ENCODE data around the gene TPPP2. TPM values are rescaled to one million over a fixed set of nuclear protein-coding genes. Genes with fewer than 3 reads are reported as not detected.

The TPPP2 gene
- total RNA-seq, 1 donor from 2014 or later = not detected

DNA sequence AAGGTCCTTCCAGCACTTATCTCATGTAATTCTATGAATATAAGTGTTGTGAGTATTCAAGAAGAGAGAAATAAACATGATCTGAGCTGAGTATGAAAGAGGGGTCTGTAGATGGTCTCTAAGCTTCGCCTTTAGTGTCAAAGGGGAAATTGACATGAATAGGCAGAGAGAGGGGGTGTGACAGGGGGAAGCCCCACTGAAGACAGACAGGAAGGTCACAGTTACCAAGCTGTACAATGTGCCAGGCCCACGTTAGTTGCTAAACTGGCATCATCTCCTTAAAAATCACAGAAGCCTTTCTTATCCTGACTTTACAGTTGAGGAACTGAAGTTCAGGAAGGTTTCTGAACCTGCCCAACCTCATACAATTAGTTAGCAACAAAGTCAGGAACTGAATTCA, 47.7 kb downstream of the TPPP2 start:
- FAIRE-seq = no peak

DNA sequence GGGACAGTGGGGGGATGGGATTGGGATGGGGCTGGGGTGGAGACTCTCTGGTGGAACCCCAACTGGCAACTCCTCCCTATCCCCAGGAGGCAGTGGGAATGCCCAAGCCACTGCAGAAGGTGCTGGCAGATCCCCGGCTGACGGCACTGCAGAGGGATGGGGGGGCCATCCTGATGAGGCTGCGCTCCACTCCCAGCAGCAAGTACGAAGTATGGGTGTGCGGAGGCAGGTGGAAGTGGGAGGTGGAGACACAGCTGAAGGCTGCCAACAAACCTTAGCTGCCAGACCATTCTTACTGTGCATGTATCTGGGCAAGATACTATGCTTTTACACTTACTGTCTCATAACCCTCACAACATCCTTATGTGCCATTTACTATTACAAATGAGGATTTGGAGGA, 48.3 kb downstream of the TPPP2 start:
- Histone ChIP-seq H3K27me3 (ENCODE audit: control insufficient read depth, insufficient read depth, low read length) (no peaks in the 10 kb centered on the region), H3K36me3 (ENCODE audit: control insufficient read depth, insufficient read depth, low read length) (peaks cover 1% of the 10 kb centered on the region), H3K4me3 (ENCODE audit: low read depth, low read length) (no peak overlapping the region)
- TF ChIP-seq, protein P1, sequence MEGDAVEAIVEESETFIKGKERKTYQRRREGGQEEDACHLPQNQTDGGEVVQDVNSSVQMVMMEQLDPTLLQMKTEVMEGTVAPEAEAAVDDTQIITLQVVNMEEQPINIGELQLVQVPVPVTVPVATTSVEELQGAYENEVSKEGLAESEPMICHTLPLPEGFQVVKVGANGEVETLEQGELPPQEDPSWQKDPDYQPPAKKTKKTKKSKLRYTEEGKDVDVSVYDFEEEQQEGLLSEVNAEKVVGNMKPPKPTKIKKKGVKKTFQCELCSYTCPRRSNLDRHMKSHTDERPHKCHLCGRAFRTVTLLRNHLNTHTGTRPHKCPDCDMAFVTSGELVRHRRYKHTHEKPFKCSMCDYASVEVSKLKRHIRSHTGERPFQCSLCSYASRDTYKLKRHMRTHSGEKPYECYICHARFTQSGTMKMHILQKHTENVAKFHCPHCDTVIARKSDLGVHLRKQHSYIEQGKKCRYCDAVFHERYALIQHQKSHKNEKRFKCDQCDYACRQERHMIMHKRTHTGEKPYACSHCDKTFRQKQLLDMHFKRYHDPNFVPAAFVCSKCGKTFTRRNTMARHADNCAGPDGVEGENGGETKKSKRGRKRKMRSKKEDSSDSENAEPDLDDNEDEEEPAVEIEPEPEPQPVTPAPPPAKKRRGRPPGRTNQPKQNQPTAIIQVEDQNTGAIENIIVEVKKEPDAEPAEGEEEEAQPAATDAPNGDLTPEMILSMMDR (IDR thresholded peaks at IDR 0.05; ENCODE audit: insufficient read depth, low read length, severe bottlenecking) = no peak
- DNase-seq (ENCODE audit: low read depth) = no peak
- FAIRE-seq = peak; percentile 7

More for the DNA sequence above, 47.7 kb downstream of the TPPP2 start:
- H3K36me3 ChIP-seq (ENCODE audit: control insufficient read depth, insufficient read depth, low read length) = peaks cover 1% of the 10 kb centered on the region
- TF ChIP-seq, protein P1 (IDR thresholded peaks at IDR 0.05; ENCODE audit: insufficient read depth, low read length, severe bottlenecking) = no peak
- no peaks in the 10 kb centered on the region for H3K27me3 ChIP-seq (ENCODE audit: control insufficient read depth, insufficient read depth, low read length)
- no peak overlapping the region for H3K4me3 ChIP-seq (ENCODE audit: low read depth, low read length)
- no peak for DNase-seq (ENCODE audit: low read depth)

DNA sequence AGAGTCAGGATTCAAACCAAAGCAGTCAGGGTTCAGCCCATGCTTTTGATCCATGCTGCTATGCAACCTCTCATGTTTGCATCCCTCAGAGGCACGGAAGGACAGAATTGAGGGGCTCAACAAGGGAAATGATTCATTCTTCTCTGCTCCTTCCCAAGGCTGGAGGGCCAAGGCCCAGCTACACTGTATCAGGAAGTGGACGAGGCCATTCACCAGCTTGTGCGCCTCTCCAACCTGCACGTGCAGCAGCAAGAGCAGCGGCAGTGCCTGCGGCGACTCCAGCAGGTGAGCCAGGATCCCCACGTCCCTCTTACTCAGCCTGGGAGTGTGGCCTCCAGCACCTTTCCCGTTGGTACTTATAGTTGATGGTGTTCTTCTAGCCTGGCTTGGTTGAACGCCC, 48.7 kb downstream of the TPPP2 start:
- DNase-seq (ENCODE audit: low read depth) = no peak
- Histone ChIP-seq H3K4me3 (ENCODE audit: low read depth, low read length) (no peak overlapping the region), H3K36me3 (ENCODE audit: control insufficient read depth, insufficient read depth, low read length) (peaks cover 1% of the 10 kb centered on the region), H3K27me3 (ENCODE audit: control insufficient read depth, insufficient read depth, low read length) (no peaks in the 10 kb centered on the region)
- FAIRE-seq = no peak
- TF ChIP-seq, protein P1 (IDR thresholded peaks at IDR 0.05; ENCODE audit: insufficient read depth, low read length, severe bottlenecking) = no peak

DNA sequence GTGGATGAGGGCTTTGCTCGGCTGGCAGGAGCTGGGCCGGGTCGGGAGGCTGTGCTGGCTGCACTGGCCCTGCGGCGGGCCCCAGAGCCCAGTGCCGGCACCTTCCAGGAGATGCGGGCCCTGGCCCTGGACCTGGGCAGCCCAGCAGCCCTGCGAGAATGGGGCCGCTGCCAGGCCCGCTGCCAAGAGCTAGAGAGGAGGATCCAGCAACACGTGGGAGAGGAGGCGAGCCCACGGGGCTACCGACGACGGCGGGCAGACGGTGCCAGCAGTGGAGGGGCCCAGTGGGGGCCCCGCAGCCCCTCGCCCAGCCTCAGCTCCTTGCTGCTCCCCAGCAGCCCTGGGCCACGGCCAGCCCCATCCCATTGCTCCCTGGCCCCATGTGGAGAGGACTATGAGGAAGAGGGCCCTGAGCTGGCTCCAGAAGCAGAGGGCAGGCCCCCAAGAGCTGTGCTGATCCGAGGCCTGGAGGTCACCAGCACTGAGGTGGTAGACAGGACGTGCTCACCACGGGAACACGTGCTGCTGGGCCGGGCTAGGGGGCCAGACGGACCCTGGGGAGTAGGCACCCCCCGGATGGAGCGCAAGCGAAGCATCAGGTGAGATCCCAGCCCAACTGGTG, 51.6 kb downstream of the TPPP2 start:
- H3K36me3 ChIP-seq (ENCODE audit: control insufficient read depth, insufficient read depth, low read length) = peaks cover 1% of the 10 kb centered on the region
- FAIRE-seq = no peak
- H3K27me3 ChIP-seq (ENCODE audit: control insufficient read depth, insufficient read depth, low read length) = no peaks in the 10 kb centered on the region
- TF ChIP-seq, protein P1 (IDR thresholded peaks at IDR 0.05; ENCODE audit: insufficient read depth, low read length, severe bottlenecking) = no peak
- no peak for DNase-seq (ENCODE audit: low read depth)
- H3K4me3 ChIP-seq (ENCODE audit: low read depth, low read length) = no peak overlapping the region

Other genes starting within 250 kb of the TPPP2 start
- gene RNASE6, start 248.9 kb upstream of the TPPP2 start, total RNA-seq = not detected in 2 replicates
- gene RNASE1, start 227.4 kb upstream of the TPPP2 start, total RNA-seq = not detected in 2 replicates
- not detected in 2 replicates for gene RNASE3, start 138.8 kb upstream of the TPPP2 start, total RNA-seq
- not detected in 2 replicates for gene RNASE2, start 74.7 kb upstream of the TPPP2 start, total RNA-seq
- 30.0 and 56.1 TPM in 2 replicates for gene METTL17, start 40.2 kb upstream of the TPPP2 start, total RNA-seq
- under 0.01 and 0.26 TPM in 2 replicates for gene SLC39A2, start 30.9 kb upstream of the TPPP2 start, total RNA-seq
- 9.2 and 23.3 TPM in 2 replicates for gene NDRG2, start 5.2 kb upstream of the TPPP2 start, total RNA-seq
- not detected in 2 replicates for gene RNASE13, start 4.6 kb downstream of the TPPP2 start, total RNA-seq
- 8.2 and 12.1 TPM in 2 replicates for gene RNASE7, start 12.1 kb downstream of the TPPP2 start, total RNA-seq
- not detected in 2 replicates for gene RNASE8, start 27.6 kb downstream of the TPPP2 start, total RNA-seq
- 3.3 and 6.8 TPM in 2 replicates for gene ARHGEF40, start 40.1 kb downstream of the TPPP2 start, total RNA-seq
- 7.8 and 8.2 TPM in 2 replicates for gene ZNF219, start 68.4 kb downstream of the TPPP2 start, total RNA-seq
- gene TMEM253, start 70.8 kb downstream of the TPPP2 start, total RNA-seq = under 0.01 and 0.51 TPM in 2 replicates
- gene OR5AU1, start 125.8 kb downstream of the TPPP2 start, total RNA-seq = not detected in 2 replicates
- 870 and 967 TPM in 2 replicates for gene HNRNPC, start 239.2 kb downstream of the TPPP2 start, total RNA-seq
- gene RPGRIP1, start 249.9 kb downstream of the TPPP2 start, total RNA-seq = not detected in 2 replicates